MM.1S (cell line): ENCODE results near the gene MLF1.

Experiments
- DNase-seq: peaks from one replicate; pipeline ENCODE4 v3.0.0-alpha.2; 2015
- H2AFZ ChIP-seq: fragments of 300-600 bp; sonication (generic); 2 replicates; pipeline ENCODE4 v1.6.0; 2016; ENCODE audit warnings: antibody characterized with exemption, low read length
- H3F3A ChIP-seq: fragments of 300-600 bp; sonication (generic); 2 replicates; pipeline ENCODE4 v1.6.1; 2016; ENCODE audit warnings: mild to moderate bottlenecking, antibody characterized with exemption, low read length, moderate library complexity, mixed read lengths; ENCODE audit not compliant: insufficient read depth
- H3K27ac ChIP-seq: fragments of 300-600 bp; sonication (generic); 2 replicates; pipeline ENCODE4 v1.5.1; 2016; ENCODE audit warnings: mild to moderate bottlenecking, low read length
- H3K27me3 ChIP-seq: fragments of 300-600 bp; sonication (generic); replicated peaks from 2 replicates; pipeline ENCODE4 v1.6.0; 2016; ENCODE audit warnings: low read length; ENCODE audit not compliant: insufficient read depth
- H3K36me3 ChIP-seq: fragments of 300-600 bp; sonication (generic); replicated peaks from 2 replicates; pipeline ENCODE4 v1.6.1; 2016; ENCODE audit warnings: mild to moderate bottlenecking, low read length, mixed read lengths; ENCODE audit not compliant: insufficient read depth
- H3K4me1 ChIP-seq: fragments of 300-600 bp; sonication (generic); 2 replicates; pipeline ENCODE4 v1.6.1; 2016; ENCODE audit warnings: low read length, mixed read lengths
- H3K4me2 ChIP-seq: fragments of 300-600 bp; sonication (generic); 2 replicates; pipeline ENCODE4 v1.6.0; 2016; ENCODE audit warnings: low read depth, low read length
- H3K4me3 ChIP-seq: fragments of 300-600 bp; sonication (generic); 2 replicates; pipeline ENCODE4 v1.5.1; 2016; ENCODE audit warnings: low read length, mixed read lengths
- H3K79me2 ChIP-seq: fragments of 300-600 bp; sonication (generic); 2 replicates; pipeline ENCODE4 v1.6.1; 2016; ENCODE audit warnings: mixed run types, low read length, mixed read lengths
- H3K9ac ChIP-seq: fragments of 300-600 bp; sonication (generic); 2 replicates; pipeline ENCODE4 v1.6.1; 2016; ENCODE audit warnings: low read length, mixed read lengths
- H3K9me2 ChIP-seq: fragments of 300-600 bp; sonication (generic); replicated peaks from 2 replicates; pipeline ENCODE4 v1.6.1; 2016; ENCODE audit warnings: mild to moderate bottlenecking, low read length, mixed read lengths; ENCODE audit not compliant: insufficient read depth
- H3K9me3 ChIP-seq: fragments of 300-600 bp; sonication (generic); replicated peaks from 2 replicates; pipeline ENCODE4 v1.6.1; 2016; ENCODE audit warnings: mild to moderate bottlenecking, low read length, mixed read lengths; ENCODE audit not compliant: insufficient read depth
- H4K20me1 ChIP-seq: fragments of 300-600 bp; sonication (generic); 2 replicates; pipeline ENCODE4 v1.6.1; 2016; ENCODE audit warnings: mild to moderate bottlenecking, low read length, moderate library complexity, mixed read lengths; ENCODE audit not compliant: insufficient read depth
- EZH2 ChIP-seq: fragments of 300-600 bp; sonication (generic); optimal IDR thresholded peaks from 2 replicates; pipeline ENCODE3; 2017; ENCODE audit warnings: low read depth, mild to moderate bottlenecking, antibody characterized with exemption, low read length, mixed read lengths
- EZH2phosphoT487 ChIP-seq: fragments of 300-600 bp; sonication (generic); IDR thresholded peaks from 2 replicates; pipeline ENCODE4 v1.6.1; 2018; ENCODE audit warnings: antibody characterized with exemption, low read length
- TF ChIP-seq, protein P1 (sequence below): fragments of 300-600 bp; sonication (generic); IDR thresholded peaks from 2 replicates; pipeline ENCODE4 v1.5.1; 2016; ENCODE audit warnings: antibody characterized with exemption, low read length, mixed read lengths

The MLF1 gene

GRCh38 chr3:158531334-158531733 lies 39.7 kb upstream of the MLF1 start:
- Histone ChIP-seq H2AFZ (no peak overlapping the region), H3K4me2 (no peak overlapping the region), H3K36me3 (no peaks in the 10 kb centered on the region), H3K79me2 (no peaks in the 10 kb centered on the region), H3K9me3 (no peaks in the 10 kb centered on the region), H3K27ac (no peak overlapping the region), H3K4me1 (no peaks in the 10 kb centered on the region), H3F3A (no peaks in the 10 kb centered on the region), H3K4me3 (no peak overlapping the region), H3K27me3 (no peaks in the 10 kb centered on the region), H3K9ac (no peak overlapping the region), H3K9me2 (no peaks in the 10 kb centered on the region), H4K20me1 (no peaks in the 10 kb centered on the region)
- DNase-seq, result no peak
- TF ChIP-seq, protein P1, sequence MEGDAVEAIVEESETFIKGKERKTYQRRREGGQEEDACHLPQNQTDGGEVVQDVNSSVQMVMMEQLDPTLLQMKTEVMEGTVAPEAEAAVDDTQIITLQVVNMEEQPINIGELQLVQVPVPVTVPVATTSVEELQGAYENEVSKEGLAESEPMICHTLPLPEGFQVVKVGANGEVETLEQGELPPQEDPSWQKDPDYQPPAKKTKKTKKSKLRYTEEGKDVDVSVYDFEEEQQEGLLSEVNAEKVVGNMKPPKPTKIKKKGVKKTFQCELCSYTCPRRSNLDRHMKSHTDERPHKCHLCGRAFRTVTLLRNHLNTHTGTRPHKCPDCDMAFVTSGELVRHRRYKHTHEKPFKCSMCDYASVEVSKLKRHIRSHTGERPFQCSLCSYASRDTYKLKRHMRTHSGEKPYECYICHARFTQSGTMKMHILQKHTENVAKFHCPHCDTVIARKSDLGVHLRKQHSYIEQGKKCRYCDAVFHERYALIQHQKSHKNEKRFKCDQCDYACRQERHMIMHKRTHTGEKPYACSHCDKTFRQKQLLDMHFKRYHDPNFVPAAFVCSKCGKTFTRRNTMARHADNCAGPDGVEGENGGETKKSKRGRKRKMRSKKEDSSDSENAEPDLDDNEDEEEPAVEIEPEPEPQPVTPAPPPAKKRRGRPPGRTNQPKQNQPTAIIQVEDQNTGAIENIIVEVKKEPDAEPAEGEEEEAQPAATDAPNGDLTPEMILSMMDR, result no peak
- TF ChIP-seq EZH2phosphoT487, result no peak
- no peak for TF ChIP-seq EZH2

DNA sequence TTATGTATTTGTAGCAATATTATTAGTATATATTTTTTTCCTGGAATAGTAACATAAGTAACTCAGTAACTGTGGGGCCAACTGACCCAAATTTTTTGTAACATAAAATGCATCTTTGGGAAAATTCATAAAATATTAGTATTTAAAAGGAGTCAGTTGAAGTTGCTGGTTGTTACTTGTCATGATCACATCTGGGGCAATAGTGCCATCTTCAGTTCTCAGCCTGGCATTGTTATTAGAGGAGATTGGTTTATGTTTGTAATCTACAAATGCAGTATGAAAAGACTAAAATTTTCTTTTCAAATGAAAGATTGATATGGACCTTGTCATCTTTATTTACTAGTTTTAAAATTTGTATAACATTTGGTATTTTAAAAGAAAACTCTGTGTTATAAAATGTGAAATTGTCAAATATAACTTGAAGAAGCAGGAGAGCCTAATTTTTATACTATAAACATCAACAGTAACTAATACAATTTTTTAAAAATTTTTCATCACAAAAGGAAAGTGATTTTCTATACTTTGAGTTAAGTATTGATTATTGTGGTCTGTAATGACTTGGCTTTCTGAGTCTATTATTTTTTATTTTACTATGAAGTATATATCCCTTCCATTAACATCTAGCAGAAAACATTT lies 38.8 kb upstream of the MLF1 start:
- Histone ChIP-seq H3K9me2 (no peaks in the 10 kb centered on the region), H3K36me3 (no peaks in the 10 kb centered on the region), H2AFZ (no peak overlapping the region), H3K9me3 (no peaks in the 10 kb centered on the region), H3K27ac (no peak overlapping the region), H3K4me1 (no peaks in the 10 kb centered on the region), H4K20me1 (no peaks in the 10 kb centered on the region), H3K4me3 (no peak overlapping the region), H3K27me3 (no peaks in the 10 kb centered on the region), H3K4me2 (no peak overlapping the region), H3F3A (no peaks in the 10 kb centered on the region), H3K79me2 (no peaks in the 10 kb centered on the region), H3K9ac (no peak overlapping the region)
- DNase-seq, result peak; percentile 68
- TF ChIP-seq, protein P1, result peak; percentile 70
- no peak for TF ChIP-seq EZH2

- Histone ChIP-seq H2AFZ (no peak overlapping the region), H3K4me3 (no peak overlapping the region), H3K9me2 (no peaks in the 10 kb centered on the region), H3K27me3 (no peaks in the 10 kb centered on the region), H3K4me1 (no peaks in the 10 kb centered on the region), H3K27ac (no peak overlapping the region), H3K36me3 (no peaks in the 10 kb centered on the region), H3K4me2 (no peak overlapping the region), H4K20me1 (no peaks in the 10 kb centered on the region), H3K9ac (no peak overlapping the region), H3K79me2 (no peaks in the 10 kb centered on the region), H3F3A (no peaks in the 10 kb centered on the region), H3K9me3 (no peaks in the 10 kb centered on the region)
- DNase-seq, result no peak
- TF ChIP-seq EZH2phosphoT487, result no peak
- TF ChIP-seq, protein P1, result no peak
- no peak for TF ChIP-seq EZH2
Observed at GRCh38 chr3:158535918-158536317, 35.1 kb upstream of the MLF1 start.
